H9 (cell line): ENCODE data around the gene CCL8. TPM values are rescaled to one million over a fixed set of nuclear protein-coding genes. Genes with fewer than 3 reads are reported as not detected.

Experiments used
- DNase-seq: peaks from one replicate; pipeline ENCODE4 v3.0.0-alpha.2; 2017
- H2AFZ ChIP-seq: one replicate; pipeline ENCODE4 v1.6.1; 2013; ENCODE audit warnings: mild to moderate bottlenecking, low read length, control low read depth, moderate library complexity
- H2AK5ac ChIP-seq: 2 replicates; pipeline ENCODE4 v1.6.1; 2013; ENCODE audit warnings: low read length, control low read depth, mixed read lengths; ENCODE audit not compliant: insufficient read length
- H2BK120ac ChIP-seq: one replicate; pipeline ENCODE4 v1.6.1; 2013; ENCODE audit warnings: low read depth, mild to moderate bottlenecking, low read length, control low read depth, inconsistent platforms; ENCODE audit not compliant: poor library complexity, severe bottlenecking
- H2BK12ac ChIP-seq: 2 replicates; pipeline ENCODE4 v1.6.1; 2013; ENCODE audit warnings: low read length, control low read depth, mixed read lengths, low read depth; ENCODE audit not compliant: insufficient read length
- H2BK15ac ChIP-seq: 2 replicates; pipeline ENCODE4 v1.6.1; 2013; ENCODE audit warnings: low read depth, low read length, control low read depth
- H2BK20ac ChIP-seq: one replicate; pipeline ENCODE4 v1.6.1; 2013; ENCODE audit warnings: low read depth, mild to moderate bottlenecking, low read length, control low read depth, inconsistent platforms; ENCODE audit not compliant: poor library complexity, severe bottlenecking
- H2BK5ac ChIP-seq: 2 replicates; pipeline ENCODE4 v1.6.1; 2013; ENCODE audit warnings: low read length, control low read depth, mixed read lengths; ENCODE audit not compliant: insufficient read length
- H3K14ac ChIP-seq: 2 replicates; pipeline ENCODE4 v1.6.1; 2013; ENCODE audit warnings: low read length, control low read depth; ENCODE audit not compliant: insufficient read depth
- H3K18ac ChIP-seq: 2 replicates; pipeline ENCODE4 v1.6.1; 2013; ENCODE audit warnings: low read depth, mild to moderate bottlenecking, mixed read lengths, low read length, control low read depth; ENCODE audit not compliant: insufficient read length
- H3K23ac ChIP-seq: 2 replicates; pipeline ENCODE4 v1.6.1; 2013; ENCODE audit warnings: low read length, control low read depth, mixed read lengths, low read depth; ENCODE audit not compliant: insufficient read length
- H3K23me2 ChIP-seq: 2 replicates; pipeline ENCODE4 v1.6.1; 2013; ENCODE audit warnings: low read depth, mild to moderate bottlenecking, mixed read lengths, low read length, control low read depth; ENCODE audit not compliant: insufficient read length, poor library complexity, severe bottlenecking
- H3K27ac ChIP-seq: 2 replicates; pipeline ENCODE4 v1.5.1; 2013; ENCODE audit warnings: low read length, control low read depth, mixed read lengths, low read depth; ENCODE audit not compliant: insufficient read length
- H3K27me3 ChIP-seq: 2 replicates; pipeline ENCODE4 v1.6.1; 2013; ENCODE audit warnings: low read length, control low read depth, inconsistent platforms; ENCODE audit not compliant: insufficient read depth
- H3K4ac ChIP-seq: 2 replicates; pipeline ENCODE4 v1.6.1; 2013; ENCODE audit warnings: low read depth, mild to moderate bottlenecking, control low read depth, inconsistent platforms, low read length, moderate library complexity
- H3K4me1 ChIP-seq: 2 replicates; pipeline ENCODE4 v1.6.1; 2013; ENCODE audit warnings: low read length, control low read depth, inconsistent platforms; ENCODE audit not compliant: insufficient read depth
- H3K4me2 ChIP-seq: 2 replicates; pipeline ENCODE4 v1.6.1; 2013; ENCODE audit warnings: low read length, control low read depth, mixed read lengths; ENCODE audit not compliant: insufficient read length, insufficient read depth
- H3K56ac ChIP-seq: 2 replicates; pipeline ENCODE4 v1.6.1; 2013; ENCODE audit warnings: low read depth, mild to moderate bottlenecking, mixed read lengths, low read length, control low read depth; ENCODE audit not compliant: insufficient read length
- H3K79me1 ChIP-seq: 2 replicates; pipeline ENCODE4 v1.6.1; 2013; ENCODE audit warnings: low read depth, mild to moderate bottlenecking, moderate library complexity, low read length, control low read depth, inconsistent platforms; ENCODE audit not compliant: insufficient read depth, poor library complexity, severe bottlenecking
- H3K79me2 ChIP-seq: 2 replicates; pipeline ENCODE4 v1.6.1; 2013; ENCODE audit warnings: low read length, control low read depth, inconsistent platforms; ENCODE audit not compliant: insufficient read depth
- H3K9ac ChIP-seq: 2 replicates; pipeline ENCODE4 v1.6.1; 2013; ENCODE audit warnings: low read length, control low read depth, mixed read lengths; ENCODE audit not compliant: insufficient read length; ENCODE audit errors: extremely low read depth
- H3K9me3 ChIP-seq: one replicate; pipeline ENCODE4 v1.6.1; 2013; ENCODE audit warnings: low read depth, low read length, inconsistent platforms; ENCODE audit not compliant: control insufficient read depth
- H3T11ph ChIP-seq: one replicate; pipeline ENCODE4 v1.6.1; 2013; ENCODE audit warnings: mild to moderate bottlenecking, low read length, control low read depth, inconsistent platforms
- H4K20me1 ChIP-seq: one replicate; pipeline ENCODE4 v1.6.1; 2013; ENCODE audit not compliant: control insufficient read depth, insufficient read length, insufficient read depth
- H4K5ac ChIP-seq: 2 replicates; pipeline ENCODE4 v1.6.1; 2013; ENCODE audit warnings: low read depth, mild to moderate bottlenecking, mixed read lengths, low read length, control low read depth; ENCODE audit not compliant: insufficient read length
- H4K8ac ChIP-seq: replicated peaks from 2 replicates; pipeline ENCODE4 v1.6.1; 2013; ENCODE audit warnings: low read length, control low read depth, mixed read lengths, low read depth; ENCODE audit not compliant: insufficient read length
- H4K91ac ChIP-seq: 2 replicates; pipeline ENCODE4 v1.6.1; 2013; ENCODE audit warnings: low read depth, mild to moderate bottlenecking, moderate library complexity, mixed read lengths, low read length, control low read depth; ENCODE audit not compliant: insufficient read length
- H3K27ac Mint-ChIP-seq, 3 experiments: 2 replicates in 2 of 3; 3 replicates in 1 of 3; pipeline ENCODE4 v1.8.0; 2020 to 2021; ENCODE audit warnings: mixed read lengths in 3 of 3, mild to moderate bottlenecking in 1 of 3, moderate library complexity in 1 of 3
- H3K27me3 Mint-ChIP-seq: 2 replicates; pipeline ENCODE4 v1.8.0; 2021; ENCODE audit warnings: low read depth, mild to moderate bottlenecking, moderate library complexity, mixed read lengths
- H3K36me3 Mint-ChIP-seq, 3 experiments: 2 replicates in 2 of 3; 3 replicates in 1 of 3; pipeline ENCODE4 v1.8.0; 2020 to 2021; ENCODE audit warnings: low read depth in 3 of 3, mixed read lengths in 3 of 3; ENCODE audit not compliant: insufficient read depth in 1 of 3
- H3K4me1 Mint-ChIP-seq, 2 experiments: 2 replicates each; pipeline ENCODE4 v1.8.0; 2020; ENCODE audit warnings: mixed read lengths in 2 of 2
- H3K4me3 Mint-ChIP-seq, 2 experiments: 2 replicates in 1 of 2; 3 replicates in 1 of 2; pipeline ENCODE4 v1.8.0; 2020 to 2021; ENCODE audit warnings: mild to moderate bottlenecking in 2 of 2, mixed read lengths in 2 of 2, moderate library complexity in 1 of 2
- H3K9me3 Mint-ChIP-seq, 2 experiments: 2 replicates in 1 of 2; 3 replicates in 1 of 2; pipeline ENCODE4 v1.8.0; 2020; ENCODE audit warnings: mild to moderate bottlenecking in 2 of 2, mixed read lengths in 2 of 2, moderate library complexity in 1 of 2
- CTCF ChIP-seq: fragments of 200-600 bp; sonication (generic); conservative IDR thresholded peaks from 3 replicates; pipeline ENCODE4 v1.8.0; 2021; ENCODE audit warnings: antibody characterized with exemption, mild to moderate bottlenecking
- whole genome bisulfite sequencing: extraction: QIAGEN DNeasy Blood & Tissue Kit; methylation state at CpG from one replicate; pipeline ENCODE4 v1.1.7; 2013; ENCODE audit warnings: missing lambda C conversion rate, low lambda C conversion rate, mixed read lengths; ENCODE audit not compliant: insufficient read length; ENCODE audit errors: extremely low coverage; 5-methylcytosine and 5-hydroxymethylcytosine counted together
- total RNA-seq: library from RNA; stranded (reverse); gene quantifications from 2 replicates; pipeline ENCODE4 v1.2.1, GENCODE V29; 2021

CCL8 gene
- total RNA-seq, 1 experiment from 2014 or later, result not detected

- H4K20me1 ChIP-seq, result no peaks in the 10 kb centered on the region
- peaks cover 3 to 4% of the 10 kb centered on the region in 2 experiments; a peak in 3 of 5 replicates for H3K9me3 Mint-ChIP-seq
- H2AFZ ChIP-seq, result no peak overlapping the region
- H2BK120ac ChIP-seq, result no peak overlapping the region
- H3T11ph ChIP-seq, result no peak overlapping the region
- H3K79me1 ChIP-seq, result no peaks in the 10 kb centered on the region
- no peaks in the 10 kb centered on the region for H3K9me3 ChIP-seq
- no peak overlapping the region for H4K8ac ChIP-seq
- no peak overlapping the region for H2BK5ac ChIP-seq
- H3K36me3 Mint-ChIP-seq, result no peaks in the 10 kb centered on the region; a peak in 1 of 7 replicates
- no peak overlapping the region for H3K9ac ChIP-seq
- no peak overlapping the region for H3K4me2 ChIP-seq
- no peak overlapping the region for H2BK20ac ChIP-seq
- H3K56ac ChIP-seq, result no peak overlapping the region
- H3K4me3 Mint-ChIP-seq, result no peak overlapping the region
- H3K79me2 ChIP-seq, result no peaks in the 10 kb centered on the region
- H2AK5ac ChIP-seq, result no peak overlapping the region
- H3K27ac Mint-ChIP-seq, result no peak overlapping the region; a peak in 1 of 7 replicates
- H3K4me1 ChIP-seq, result no peaks in the 10 kb centered on the region
- no peak overlapping the region for H2BK15ac ChIP-seq
- no peak overlapping the region for H3K18ac ChIP-seq
- H4K91ac ChIP-seq, result no peak overlapping the region
- H3K4me1 Mint-ChIP-seq, result peaks cover 3 to 7% of the 10 kb centered on the region in 2 experiments; a peak in 3 of 4 replicates
- TF ChIP-seq CTCF, result no peak
- H3K23me2 ChIP-seq, result no peaks in the 10 kb centered on the region
- no peak overlapping the region for H4K5ac ChIP-seq
- H3K23ac ChIP-seq, result no peak overlapping the region
- H3K27me3 ChIP-seq, result no peaks in the 10 kb centered on the region
- WGBS, result no CpG with 5 or more reads among the region's 3 CpGs
- H3K27ac ChIP-seq, result no peak overlapping the region
- peaks cover 18% of the 10 kb centered on the region for H3K27me3 Mint-ChIP-seq
- no peak overlapping the region for H3K4ac ChIP-seq
- no peak overlapping the region for H3K14ac ChIP-seq
- no peak overlapping the region for H2BK12ac ChIP-seq
- DNase-seq, result no peak
These were observed 39.4 kb downstream of the CCL8 start for GRCh38 chr17:34358631-34359030.
